Measurements from ENCODE around the gene C2CD4C.
"Not testable (repeated sequence)": the region's sequence is repeated elsewhere in the genome, so short reads cannot be mapped to it uniquely, and the experiment has no call there.

Gene C2CD4C

DNA sequence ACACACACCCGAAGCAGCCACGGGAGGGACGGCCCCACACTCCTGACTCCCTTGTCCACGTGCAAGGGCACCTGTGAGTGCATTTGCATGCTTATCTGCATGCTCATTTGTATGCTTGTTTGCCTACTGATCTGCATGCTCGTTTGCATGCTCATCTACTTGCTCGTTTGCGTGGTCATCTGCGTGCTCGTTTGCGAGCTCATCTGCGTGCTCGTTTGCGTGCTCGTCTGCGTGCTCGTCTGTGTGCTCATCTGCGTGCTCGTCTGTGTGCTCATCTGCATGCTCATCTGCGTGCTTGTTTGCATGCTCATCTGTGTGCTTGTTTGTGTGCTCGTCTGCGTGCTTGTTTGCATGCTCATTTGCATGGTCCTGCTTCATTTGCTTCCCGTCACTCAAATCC is 28.1 kb upstream of the C2CD4C start:
- no peak for DNase-seq

DNA sequence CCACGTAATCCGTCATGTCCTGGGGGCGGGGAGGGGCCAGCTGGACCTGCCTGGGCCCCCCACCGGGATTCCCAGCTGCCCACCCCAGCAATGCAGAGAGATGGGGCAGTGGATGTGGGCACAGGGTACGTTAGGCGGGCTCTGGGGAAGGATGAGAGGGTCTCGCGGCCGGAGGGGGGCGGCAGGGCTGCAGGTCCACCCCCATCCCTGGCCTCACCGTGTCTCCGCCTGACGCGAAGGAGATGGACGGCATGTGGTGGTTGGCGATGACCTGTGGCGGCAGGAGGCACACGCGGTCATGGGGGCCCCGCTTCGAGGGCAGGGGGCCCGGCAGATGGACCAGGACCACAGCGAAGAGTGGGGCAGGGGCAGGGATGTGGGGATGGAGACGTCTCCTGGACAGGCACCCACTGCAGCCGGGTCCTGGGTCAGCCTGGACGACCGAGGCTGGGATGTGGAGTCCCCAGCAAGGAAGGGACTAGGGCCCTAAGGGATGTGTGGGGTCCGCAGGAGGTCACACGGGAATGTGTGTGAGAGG is 27.5 kb upstream of the C2CD4C start:
- no peak for DNase-seq

DNA sequence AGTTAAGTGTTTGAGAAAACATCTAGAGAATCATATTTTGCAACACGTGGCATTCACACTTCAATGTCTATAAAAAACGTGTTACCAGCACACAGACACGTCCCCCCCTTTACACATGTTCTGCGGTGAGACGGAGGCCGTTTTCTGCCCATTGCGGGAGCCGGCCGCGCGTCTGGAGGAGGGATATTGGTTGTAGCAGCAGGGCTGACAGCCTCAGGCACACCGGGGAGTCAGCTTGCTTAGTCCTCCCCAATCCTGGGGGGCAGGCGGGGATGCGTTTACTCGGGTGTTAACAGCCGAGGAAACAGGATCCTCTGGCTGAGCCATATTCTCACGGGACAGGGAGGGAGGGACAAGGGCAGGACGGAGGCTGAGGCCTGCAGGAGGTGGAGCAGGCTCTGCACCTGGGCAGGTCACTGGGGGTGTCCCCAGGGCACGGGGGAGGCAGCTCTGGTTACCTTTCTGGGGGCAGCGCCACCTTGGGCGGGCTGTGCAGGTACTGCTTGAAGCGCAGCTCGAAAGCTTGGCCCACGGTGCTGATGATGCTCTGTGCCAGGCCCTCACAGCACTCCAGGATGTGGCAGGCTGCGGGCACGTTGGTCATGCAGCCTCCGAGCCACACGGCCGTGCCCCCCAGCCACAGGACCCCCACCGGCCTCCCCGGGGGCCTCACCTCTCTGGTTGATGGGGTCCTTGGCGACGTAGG is 26.9 kb upstream of the C2CD4C start:
- no peak for DNase-seq

DNA sequence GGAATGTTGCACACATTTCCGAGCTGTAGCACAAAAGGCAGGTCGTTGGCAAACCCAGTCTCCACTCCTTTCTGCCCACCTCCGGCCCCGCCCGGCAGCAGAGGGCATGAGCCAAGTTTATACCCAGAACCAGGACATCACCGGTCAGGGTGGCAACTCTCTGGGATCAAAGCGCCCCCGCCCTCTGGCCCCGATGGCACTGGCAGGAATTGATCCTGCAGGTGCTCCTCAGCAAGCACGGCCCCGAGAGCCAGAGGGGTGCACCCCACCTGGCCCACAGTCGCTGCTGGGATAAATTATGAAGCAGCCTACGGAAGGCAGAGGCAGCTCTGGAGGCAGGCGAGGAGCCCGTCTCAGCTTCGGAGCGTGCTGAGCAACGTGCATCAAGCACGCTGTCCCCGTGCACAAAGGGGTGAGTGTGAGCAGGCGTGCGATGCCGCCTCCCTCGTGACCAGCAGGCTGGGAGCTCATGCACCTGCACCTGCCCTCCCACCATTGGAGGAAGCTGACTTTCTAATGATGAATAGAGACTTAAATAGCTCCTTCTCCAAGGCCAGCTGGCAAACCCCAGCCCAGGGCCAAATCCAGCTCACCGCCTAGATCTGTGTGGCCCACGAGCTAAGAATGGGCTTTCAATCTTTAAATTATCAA is 26.2 kb upstream of the C2CD4C start:
- no peak for DNase-seq

DNA sequence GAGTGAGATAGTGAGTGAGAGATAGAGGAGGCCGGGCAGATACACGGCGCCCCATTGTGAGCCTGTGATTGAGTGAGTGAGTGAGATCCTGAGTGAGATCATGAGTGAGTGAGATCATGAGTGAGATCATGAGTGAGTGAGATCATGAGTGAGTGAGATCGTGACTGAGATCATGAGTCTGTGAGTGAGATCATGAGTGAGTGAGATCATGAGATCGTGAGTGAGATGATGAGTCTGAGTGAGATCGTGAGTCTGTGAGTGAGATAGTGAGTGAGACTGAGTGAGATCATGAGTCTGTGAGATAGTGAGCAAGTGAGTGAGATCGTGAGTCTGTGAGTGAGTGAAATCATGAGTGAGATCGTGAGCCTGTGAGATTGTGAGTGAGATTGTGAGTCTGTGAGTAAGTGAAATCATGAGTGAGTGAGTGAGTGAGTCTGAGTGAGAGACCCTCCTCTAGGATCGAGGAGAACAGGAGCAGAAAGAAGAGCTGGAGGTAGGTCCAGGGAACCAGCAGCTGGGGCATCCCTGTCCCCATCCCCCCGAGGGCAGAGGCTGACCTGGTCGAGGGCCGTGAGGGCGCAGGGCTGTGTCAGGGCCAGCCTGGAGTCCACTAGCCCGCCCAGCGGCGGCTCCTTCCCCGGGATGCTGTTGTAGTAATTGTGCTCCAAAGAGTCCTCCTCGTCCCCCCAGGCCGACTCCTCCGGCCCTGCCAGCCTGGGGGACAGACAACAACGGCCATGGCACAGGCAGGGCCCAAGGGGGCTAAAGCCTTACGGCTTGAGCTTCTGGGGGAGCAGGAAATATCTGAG is 25.4 kb upstream of the C2CD4C start:
- no peak for DNase-seq

DNA sequence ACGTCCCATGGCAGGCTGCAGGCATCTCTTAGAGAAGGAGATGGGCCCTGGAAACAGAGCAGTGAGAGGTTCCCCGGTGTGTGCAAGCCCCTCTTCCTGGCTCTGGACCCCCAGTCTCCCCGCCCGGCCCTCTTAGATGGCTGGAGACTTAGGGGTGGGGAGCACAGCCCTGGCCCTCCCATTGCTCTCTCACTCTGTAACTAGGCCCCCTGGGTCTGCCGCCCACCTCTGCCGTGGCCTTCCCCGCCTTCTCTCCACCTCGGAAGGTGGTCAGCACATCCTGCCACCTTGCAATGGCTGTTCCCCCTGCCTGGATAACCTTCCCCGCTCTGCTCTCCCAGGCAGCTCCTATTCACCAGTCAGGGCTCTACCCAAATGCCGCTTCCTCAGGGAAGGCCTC is 21.8 kb upstream of the C2CD4C start:
- no peak for DNase-seq

DNA sequence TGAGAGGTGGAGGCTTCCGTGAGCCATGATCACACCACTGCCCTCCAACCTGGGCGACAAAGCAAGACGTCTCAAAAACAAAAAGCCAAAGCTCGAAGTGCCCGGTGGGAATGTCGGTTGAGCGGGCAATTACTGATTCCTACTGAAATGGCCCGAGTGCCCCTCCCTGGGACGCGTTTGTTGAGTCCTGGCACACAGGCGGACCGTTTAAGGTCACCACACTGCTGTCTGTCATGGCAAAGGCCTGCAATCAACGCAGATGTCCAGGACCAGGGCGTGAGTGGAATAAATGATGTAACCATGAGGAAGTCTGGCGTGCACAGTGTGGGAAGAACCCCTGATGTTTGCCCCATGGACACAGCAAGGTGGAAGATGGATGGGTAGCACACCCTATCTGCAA is 19.2 kb upstream of the C2CD4C start:
- no peak for DNase-seq

DNA sequence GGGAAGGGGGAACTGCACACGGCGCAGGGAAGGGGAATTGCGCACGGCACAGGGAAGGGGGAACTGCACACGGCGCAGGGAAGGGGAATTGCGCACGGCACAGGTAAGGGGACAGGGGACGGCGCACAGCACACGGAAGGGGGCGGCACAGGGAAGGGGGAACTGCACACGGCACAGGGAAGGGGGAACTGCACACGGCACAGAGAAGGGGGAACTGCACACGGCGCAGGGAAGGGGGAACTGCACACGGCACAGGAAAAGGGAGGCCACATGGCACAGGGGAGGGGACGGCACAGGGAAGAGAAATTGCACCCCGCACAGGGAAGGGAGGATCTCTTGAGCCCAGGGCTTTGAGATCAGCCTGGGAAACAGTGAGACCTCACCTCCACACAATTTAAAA is 18.7 kb upstream of the C2CD4C start:
- DNase-seq, result not testable (repeated sequence)

DNA sequence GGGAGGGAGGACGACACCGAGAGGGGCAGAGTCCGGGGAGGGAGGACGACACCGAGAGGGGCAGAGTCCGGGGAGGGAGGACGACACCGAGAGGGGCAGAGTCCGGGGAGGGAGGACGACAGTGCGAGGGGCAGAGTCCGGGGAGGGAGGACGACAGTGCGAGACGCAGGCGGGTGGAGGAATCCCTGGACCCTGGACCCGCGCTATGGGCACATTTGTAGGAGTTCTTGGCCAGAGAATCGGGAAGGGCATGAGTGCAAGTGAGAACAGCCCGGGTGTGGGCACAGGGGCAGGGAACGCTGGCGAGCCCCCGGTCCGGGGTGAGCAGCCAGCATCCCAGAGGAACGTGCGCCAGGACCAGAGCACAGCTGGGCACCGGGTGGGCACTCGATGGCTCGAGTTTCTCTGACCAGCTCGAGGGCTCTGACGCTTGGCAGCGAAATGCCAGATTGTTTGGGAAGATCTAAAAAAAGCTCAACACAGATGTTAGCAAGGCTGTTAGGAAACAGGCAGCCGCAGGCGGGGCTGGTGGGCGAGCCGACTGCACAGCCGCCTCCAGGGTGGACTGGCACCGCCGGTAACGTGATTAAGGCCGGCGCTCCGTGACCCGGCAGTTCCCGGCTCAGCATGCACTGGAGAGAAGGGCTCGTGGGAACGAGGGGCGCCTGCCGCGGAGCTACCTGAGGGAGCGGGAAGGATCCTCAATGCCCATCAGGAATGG is 17.9 kb upstream of the C2CD4C start:
- no peak for DNase-seq

DNA sequence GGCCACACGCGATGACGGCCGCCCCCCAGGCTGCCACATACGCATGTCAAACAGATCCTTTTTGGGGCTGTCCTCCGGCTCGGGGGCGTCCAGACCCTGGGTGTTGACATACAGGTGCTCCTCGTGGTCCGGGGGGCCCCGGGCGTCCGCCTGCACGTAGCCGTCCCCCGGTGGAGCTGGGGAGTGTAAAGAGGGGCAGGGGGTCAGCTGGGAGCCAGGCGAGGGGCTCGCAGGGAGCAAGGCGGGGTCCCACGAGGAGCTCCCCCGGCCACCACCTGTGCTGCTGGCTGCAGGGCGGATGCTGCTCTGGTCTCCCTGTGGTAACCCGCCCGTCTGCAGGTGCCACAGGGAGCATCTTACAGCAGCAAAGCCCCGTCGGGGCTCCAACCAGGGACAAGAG is 16.1 kb upstream of the C2CD4C start:
- DNase-seq, result no peak

DNA sequence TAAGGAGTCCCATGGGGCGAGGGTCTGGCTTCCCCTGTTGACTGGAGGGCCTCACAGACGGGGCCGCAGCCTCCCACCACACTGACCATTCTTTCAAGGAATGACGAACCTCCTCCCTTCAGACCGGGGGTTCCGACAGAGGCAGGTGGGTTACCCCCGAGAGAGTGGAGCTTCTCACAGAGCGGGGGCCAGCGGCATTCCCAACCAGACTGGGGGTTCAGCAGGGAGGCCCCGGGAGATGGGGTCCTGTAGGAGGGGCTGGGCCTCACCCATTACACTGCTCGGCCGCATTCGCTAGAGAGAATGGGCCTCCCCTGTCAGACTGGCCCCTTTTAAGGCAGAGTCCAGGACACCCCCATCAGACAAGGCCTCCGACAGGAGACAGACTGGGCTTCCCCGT is 15.6 kb upstream of the C2CD4C start:
- no peak for DNase-seq

DNA sequence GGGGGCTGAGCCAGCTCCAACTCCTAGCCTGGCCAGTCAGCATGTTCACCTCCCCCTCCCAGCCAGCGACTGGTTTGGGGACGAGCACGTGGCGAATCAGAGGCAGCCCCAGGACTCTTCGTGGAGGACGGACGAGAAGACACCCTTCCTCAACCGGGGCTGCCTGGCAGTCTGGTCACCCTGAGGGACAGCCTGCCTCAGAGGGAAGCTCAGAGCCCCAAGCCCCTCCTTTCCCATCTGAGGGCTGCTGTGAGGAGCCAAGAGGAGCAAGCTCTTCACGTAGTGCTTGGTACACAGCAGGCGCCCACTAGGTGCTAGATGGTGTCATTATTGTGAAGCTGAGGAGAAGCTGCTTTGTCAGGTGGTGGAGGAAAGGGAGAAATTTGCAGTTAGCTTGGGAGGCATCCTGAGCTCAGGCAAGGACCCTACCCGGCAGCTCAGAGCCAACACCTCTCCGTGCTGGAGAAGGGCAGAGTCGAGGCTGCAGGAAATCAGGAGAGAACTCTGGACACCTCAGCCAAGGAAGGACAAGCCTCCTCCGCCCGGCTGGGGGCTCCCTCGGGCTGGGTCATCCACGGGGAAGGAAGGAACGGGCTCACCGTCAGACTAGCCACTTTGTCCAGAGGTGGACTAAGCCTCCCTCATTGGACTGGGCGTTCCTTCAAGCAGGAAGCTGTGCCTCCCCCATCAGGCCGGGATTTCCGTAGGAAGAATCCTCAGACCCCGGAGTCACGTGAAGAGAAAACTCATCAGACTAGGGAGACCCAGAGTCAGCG is 14.9 kb upstream of the C2CD4C start:
- no peak for DNase-seq

DNA sequence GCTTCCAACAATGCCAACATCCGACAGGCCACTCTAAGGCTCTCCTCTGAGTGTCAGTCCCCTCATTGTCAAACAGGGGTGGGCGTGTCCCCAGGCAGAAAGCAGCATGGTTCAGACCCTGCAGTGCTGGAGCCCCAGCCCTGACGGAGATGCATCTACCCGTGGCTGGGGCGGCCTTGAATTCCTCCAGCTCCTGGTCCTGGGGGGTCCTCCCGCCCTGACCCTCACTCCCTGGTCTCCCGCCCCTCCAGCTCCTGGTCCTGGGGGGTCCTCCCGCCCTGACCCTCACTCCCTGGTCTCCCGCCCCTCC is 13.9 kb upstream of the C2CD4C start:
- DNase-seq, result not testable (repeated sequence)

DNA sequence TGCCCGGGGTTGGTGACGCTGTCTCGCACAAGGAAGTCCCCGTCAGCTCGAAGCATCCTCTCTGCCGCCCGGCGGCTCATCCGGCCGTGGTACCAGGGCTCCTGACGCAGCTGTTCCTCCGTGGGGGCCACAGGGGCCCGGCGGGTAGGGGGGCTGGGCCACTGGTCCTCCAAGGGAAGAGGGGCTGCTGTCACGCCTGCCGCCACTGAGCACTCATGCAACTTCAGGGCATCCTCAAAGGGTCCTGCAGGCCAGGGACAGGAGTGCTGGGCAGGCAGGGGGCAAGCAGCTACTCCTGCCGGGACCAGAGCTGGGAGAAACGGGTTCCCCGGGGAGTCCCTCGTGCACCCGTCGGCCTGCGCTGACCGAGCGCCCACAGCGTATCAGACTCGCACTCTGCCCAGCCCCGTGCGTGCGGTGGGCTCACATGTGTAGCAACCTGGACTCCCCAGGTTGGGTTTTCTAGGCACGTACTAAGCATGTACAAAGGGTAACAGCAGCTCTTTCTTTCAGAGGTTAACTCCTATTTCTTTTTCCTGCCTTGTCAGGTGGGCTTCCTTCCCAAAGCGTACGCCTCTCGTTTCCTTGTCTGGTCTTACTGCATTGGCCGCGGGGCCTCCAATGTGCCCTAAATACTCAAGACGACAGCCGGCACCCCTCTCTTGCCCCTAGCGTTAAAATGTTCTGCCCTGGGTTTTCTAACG is 13.4 kb upstream of the C2CD4C start:
- no peak for DNase-seq

DNA sequence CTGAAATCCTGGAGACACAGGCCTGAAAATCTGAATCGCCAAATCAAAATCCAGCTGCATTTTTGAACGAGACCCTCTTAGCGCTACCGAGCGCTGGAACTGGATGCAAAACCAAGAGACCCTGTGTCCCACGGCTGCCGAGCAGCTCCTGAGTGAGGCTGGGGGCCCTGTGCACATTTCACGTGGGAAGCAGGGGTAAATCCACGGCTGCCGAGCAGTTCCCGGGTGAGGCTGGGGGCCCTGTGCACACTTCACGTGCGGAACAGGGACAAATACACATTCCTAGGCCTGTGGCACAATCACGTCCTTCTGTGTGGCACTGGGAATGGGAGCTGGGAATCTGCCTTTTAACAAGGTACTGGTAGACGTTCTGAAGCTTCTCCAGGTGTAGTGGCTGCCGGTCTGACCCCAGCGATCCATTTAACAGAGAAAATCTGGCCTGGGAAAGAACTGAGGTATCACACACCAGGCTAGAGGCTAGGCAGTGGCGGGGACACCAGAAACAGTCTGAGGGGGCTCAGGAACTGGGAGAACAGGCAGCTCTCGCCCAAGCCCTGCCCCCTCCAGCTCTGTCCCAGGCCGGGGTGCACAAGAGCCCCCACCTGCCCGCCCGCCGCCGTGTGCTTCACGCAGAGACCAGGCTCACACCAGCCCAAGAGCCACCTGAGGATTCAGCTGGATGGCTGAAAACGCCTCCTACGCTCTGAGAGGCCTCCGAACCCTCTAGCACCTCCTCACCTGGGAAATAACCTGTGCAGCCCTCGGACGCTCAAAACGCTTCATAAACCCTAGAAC is 11.0 kb upstream of the C2CD4C start:
- no peak for DNase-seq

DNA sequence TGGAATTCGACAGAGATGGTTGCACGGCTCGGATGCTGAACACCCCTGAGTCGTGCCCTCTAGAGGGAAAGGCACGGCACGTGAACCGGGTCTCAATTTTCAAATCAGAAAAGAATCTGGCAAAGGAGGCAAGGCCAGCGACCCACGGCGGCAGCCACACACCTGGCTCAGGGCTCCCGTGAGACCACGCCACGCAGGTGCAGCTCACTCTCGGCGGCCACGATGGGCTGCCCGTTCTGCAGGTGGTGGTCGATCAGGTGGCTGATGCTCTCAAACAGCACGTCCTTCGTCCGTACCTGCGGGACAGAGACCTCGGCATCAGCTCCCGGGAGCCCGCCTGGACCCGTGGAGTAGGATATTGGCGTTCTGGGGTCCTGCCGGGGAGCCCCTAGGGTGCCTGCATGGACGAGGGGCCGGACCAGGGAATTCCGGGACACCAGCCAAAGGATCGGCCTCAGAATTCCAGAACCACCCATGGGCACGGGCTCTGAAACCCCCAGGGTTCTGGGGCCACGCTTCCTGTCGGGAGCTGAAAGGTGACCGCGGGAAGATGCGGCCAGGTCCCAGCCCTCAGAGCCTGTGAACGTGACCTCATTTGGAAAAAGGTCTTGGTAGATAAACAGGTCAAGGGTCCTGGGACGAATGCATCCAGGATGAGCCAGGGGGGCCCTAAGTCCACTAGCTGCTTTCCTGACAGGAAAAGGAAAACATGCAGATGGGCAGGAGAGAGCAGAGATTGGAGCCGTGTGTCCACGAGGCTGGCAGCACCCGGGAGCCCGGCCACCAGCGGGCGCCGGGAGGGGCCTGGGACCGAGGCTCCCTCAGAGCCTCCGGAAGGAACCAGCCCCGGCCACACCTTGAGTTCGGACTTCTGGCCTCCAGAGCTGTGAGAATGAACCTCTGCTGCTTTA is 10.1 kb upstream of the C2CD4C start:
- no peak for DNase-seq

DNA sequence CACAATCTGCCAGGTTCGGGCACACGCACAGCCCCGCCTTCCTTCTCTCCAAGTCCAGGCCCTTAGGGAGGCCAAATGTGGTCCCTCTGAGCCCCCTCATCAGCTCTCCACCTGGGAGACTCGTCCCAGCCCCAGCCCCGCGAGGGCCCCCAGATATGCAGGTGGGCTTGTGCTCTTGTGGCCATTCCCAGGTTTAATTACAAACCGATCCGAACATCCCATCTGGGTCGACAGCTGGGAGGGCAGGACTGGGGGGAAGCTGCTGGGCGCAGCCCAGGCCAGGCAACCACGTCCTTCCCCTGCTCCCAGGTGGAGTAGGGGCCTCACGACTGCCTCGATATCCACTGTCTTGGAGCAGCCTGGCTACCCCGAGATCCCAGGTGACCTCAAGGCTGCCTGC is 7.5 kb upstream of the C2CD4C start:
- DNase-seq, result no peak

DNA sequence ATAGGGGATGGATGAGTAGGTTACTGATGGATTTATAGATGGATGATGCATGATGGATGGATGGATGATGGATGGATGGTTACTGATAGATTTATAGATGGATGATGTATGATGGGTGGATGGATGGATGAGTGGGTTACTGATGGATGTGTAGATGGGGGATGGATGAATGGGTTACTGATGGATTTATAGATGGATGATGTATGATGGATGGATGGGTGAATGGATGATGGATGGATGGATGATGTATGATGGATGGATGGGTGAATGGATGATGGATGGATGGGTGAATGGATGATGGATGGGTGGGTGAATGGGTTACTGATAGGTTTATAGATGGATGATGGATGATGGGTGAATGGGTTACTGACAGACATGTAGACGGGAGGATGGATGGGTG is 6.3 kb upstream of the C2CD4C start:
- DNase-seq, result no peak

DNA sequence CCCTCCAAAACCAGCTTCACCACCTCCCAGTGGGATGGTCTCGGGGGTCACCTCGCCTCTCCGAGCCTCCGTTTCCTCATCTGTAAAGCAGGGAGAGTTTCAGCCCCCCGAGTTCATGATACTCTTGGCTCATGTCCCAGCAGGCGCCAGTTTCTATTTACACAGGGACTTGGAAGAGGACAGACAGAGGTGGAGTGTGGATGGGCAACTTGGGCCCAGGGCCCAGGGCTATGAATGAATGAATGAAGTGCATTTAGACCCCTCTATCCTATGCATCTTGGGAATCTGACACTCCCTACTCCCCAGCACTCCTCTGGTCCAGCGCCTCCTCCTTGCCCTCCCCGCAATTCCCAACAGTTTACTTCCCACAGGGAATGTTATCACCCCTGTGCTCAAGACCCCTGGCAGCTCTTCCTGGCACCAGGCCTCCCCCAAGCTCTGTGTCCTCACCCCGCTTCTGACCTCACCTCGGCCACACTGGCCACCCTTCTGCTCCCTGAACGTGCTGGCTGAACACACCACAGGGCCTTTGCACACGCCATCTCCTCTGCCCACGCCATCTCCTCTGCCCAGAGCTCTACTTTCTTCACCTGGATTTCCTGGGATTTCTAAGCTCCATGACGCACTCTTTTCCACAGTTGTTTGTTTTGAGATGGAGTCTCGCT is 4.9 kb upstream of the C2CD4C start:
- no peak for DNase-seq

Measured in fibroblast of skin of right biceps (primary cell).